HEK293T (cell line): ENCODE data around the gene TMC5.

Source experiments
- CTCF ChIA-PET: fragments of 350-600 bp; formaldehyde crosslinking; extraction: SDS; loops from one replicate; lab custom pipeline; 2021; ENCODE audit warnings: antibody characterized with exemption, inconsistent platforms; lab: Yijun Ruan, JAX
- POLR2A ChIA-PET: fragments of 350-600 bp; formaldehyde crosslinking; extraction: SDS; loops from one replicate; lab custom pipeline; 2020; ENCODE audit warnings: antibody characterized with exemption, inconsistent platforms; lab: Yijun Ruan, JAX
- DNase-seq: peaks from one replicate; pipeline ENCODE4 v3.0.0; 2012; ENCODE audit warnings: mixed read lengths; ENCODE audit errors: extremely low spot score
- ARNT ChIP-seq: fragments of 450-650 bp; IDR thresholded peaks from 2 replicates; pipeline ENCODE4 v1.6.1; 2017; ENCODE audit warnings: mild to moderate bottlenecking
- BHLHE40 ChIP-seq: fragments of 450-650 bp; IDR thresholded peaks from 2 replicates; pipeline ENCODE4 v1.6.1; 2016; ENCODE audit warnings: mild to moderate bottlenecking, moderate library complexity, borderline replicate concordance
- CTBP1 ChIP-seq: fragments of 450-650 bp; IDR thresholded peaks from 2 replicates; pipeline ENCODE4 v1.6.1; 2016; ENCODE audit warnings: borderline replicate concordance
- ELF4 ChIP-seq: fragments of 450-650 bp; IDR thresholded peaks from 2 replicates; pipeline ENCODE4 v1.6.1; 2017; ENCODE audit warnings: antibody characterized with exemption
- FOXA1 ChIP-seq: fragments of 450-650 bp; IDR thresholded peaks from 2 replicates; pipeline ENCODE4 v1.6.1; 2016; ENCODE audit warnings: mild to moderate bottlenecking
- FOXK2 ChIP-seq: fragments of 450-650 bp; IDR thresholded peaks from 2 replicates; pipeline ENCODE4 v1.6.1; 2016; ENCODE audit warnings: mild to moderate bottlenecking
- FOXM1 ChIP-seq: fragments of 450-650 bp; IDR thresholded peaks from 2 replicates; pipeline ENCODE4 v1.6.1; 2017; ENCODE audit warnings: mild to moderate bottlenecking, borderline replicate concordance
- HDGF ChIP-seq: fragments of 450-650 bp; IDR thresholded peaks from 2 replicates; pipeline ENCODE4 v1.6.1; 2017; ENCODE audit warnings: antibody characterized with exemption, borderline replicate concordance
- L3MBTL2 ChIP-seq: fragments of 450-650 bp; conservative IDR thresholded peaks from 2 replicates; pipeline ENCODE4 v1.6.1; 2016; ENCODE audit warnings: mild to moderate bottlenecking
- LEF1 ChIP-seq: fragments of 450-650 bp; IDR thresholded peaks from 2 replicates; pipeline ENCODE4 v1.6.1; 2017; ENCODE audit warnings: mild to moderate bottlenecking, borderline replicate concordance
- NFRKB ChIP-seq: fragments of 450-650 bp; IDR thresholded peaks from 2 replicates; pipeline ENCODE4 v1.6.1; 2016; ENCODE audit warnings: mild to moderate bottlenecking, moderate library complexity
- PKNOX1 ChIP-seq: fragments of 450-650 bp; IDR thresholded peaks from 2 replicates; pipeline ENCODE4 v1.6.1; 2016
- SP1 ChIP-seq: fragments of 450-650 bp; IDR thresholded peaks from 2 replicates; pipeline ENCODE4 v1.6.1; 2017
- SUZ12 ChIP-seq: fragments of 450-650 bp; IDR thresholded peaks from 2 replicates; pipeline ENCODE4 v1.6.1; 2016; ENCODE audit warnings: mild to moderate bottlenecking
- TARDBP ChIP-seq: fragments of 450-650 bp; IDR thresholded peaks from 2 replicates; pipeline ENCODE4 v1.6.1; 2016
- ZNF384 ChIP-seq: fragments of 450-650 bp; IDR thresholded peaks from 2 replicates; pipeline ENCODE4 v1.6.1; 2016

TMC5 gene

GRCh38 chr16:19484096-19484495, 66.4 kb downstream of the TMC5 start:
- CTCF ChIA-PET = no interaction called here

GRCh38 chr16:19485611-19486010, 67.9 kb downstream of the TMC5 start:
- ChIA-PET POLR2A (no interaction called here), CTCF (no interaction called here)
- TF ChIP-seq ELF4 (no peak), NFRKB (no peak)

More at GRCh38 chr16:19484096-19484495, 66.4 kb downstream of the TMC5 start:
- no peak for DNase-seq
- POLR2A ChIA-PET = no interaction called here
- TF ChIP-seq FOXM1 = no peak
- TF ChIP-seq ZNF384 = no peak
- TF ChIP-seq ARNT = no peak
- no peak for TF ChIP-seq FOXA1
- no peak for TF ChIP-seq SP1

GRCh38 chr16:19486051-19486450, 68.4 kb downstream of the TMC5 start:
- TF ChIP-seq FOXA1 = no peak
- no peak for TF ChIP-seq PKNOX1
- TF ChIP-seq ARNT = no peak
- no peak for TF ChIP-seq HDGF
- no peak for TF ChIP-seq SP1
- TF ChIP-seq L3MBTL2 = no peak
- TF ChIP-seq SUZ12 = no peak
- TF ChIP-seq LEF1 = no peak
- POLR2A ChIA-PET = no interaction called here
- CTCF ChIA-PET = no interaction called here
- DNase-seq = no peak

More at GRCh38 chr16:19485611-19486010, 67.9 kb downstream of the TMC5 start:
- DNase-seq = no peak

GRCh38 chr16:19486750-19487325, 69.2 kb downstream of the TMC5 start:
- DNase-seq = no peak
- TF ChIP-seq L3MBTL2 (no peak), BHLHE40 (no peak), FOXM1 (no peak), NFRKB (no peak), CTBP1 (no peak), FOXK2 (no peak), ELF4 (no peak), FOXA1 (no peak), PKNOX1 (no peak), ARNT (no peak), LEF1 (no peak), ZNF384 (no peak)
- CTCF ChIA-PET = no interaction called here
- POLR2A ChIA-PET = no interaction called here

- DNase-seq = no peak
- TF ChIP-seq ZNF384 = no peak
- TF ChIP-seq L3MBTL2 = no peak
- TF ChIP-seq FOXA1 = no peak
- TF ChIP-seq HDGF = no peak
- no peak for TF ChIP-seq CTBP1
- TF ChIP-seq ARNT = no peak
- no peak for TF ChIP-seq TARDBP
- no peak for TF ChIP-seq SUZ12
- no peak for TF ChIP-seq FOXK2
- no peak for TF ChIP-seq ELF4
- TF ChIP-seq BHLHE40 = no peak
- TF ChIP-seq LEF1 = no peak
- no peak for TF ChIP-seq SP1
- no peak for TF ChIP-seq NFRKB
- no peak for TF ChIP-seq FOXM1
- no peak for TF ChIP-seq PKNOX1
- CTCF ChIA-PET = no interaction called here
These were observed 70.5 kb downstream of the TMC5 start for GRCh38 chr16:19488213-19488640.

GRCh38 chr16:19490619-19491018, 72.9 kb downstream of the TMC5 start:
- POLR2A ChIA-PET = no interaction called here
- TF ChIP-seq FOXA1 (no peak), ZNF384 (no peak), LEF1 (no peak), L3MBTL2 (no peak), BHLHE40 (no peak), ARNT (no peak), HDGF (no peak), SP1 (no peak), FOXM1 (no peak), SUZ12 (no peak), FOXK2 (no peak)
- CTCF ChIA-PET = no interaction called here
- DNase-seq = no peak

More at GRCh38 chr16:19488213-19488640, 70.5 kb downstream of the TMC5 start:
- POLR2A ChIA-PET = no interaction called here

GRCh38 chr16:19497176-19497575, 79.5 kb downstream of the TMC5 start:
- DNase-seq = no peak
- no peak for TF ChIP-seq HDGF
- no peak for TF ChIP-seq FOXM1
- TF ChIP-seq SUZ12 = no peak
- TF ChIP-seq CTBP1 = no peak
- TF ChIP-seq ARNT = no peak
- no peak for TF ChIP-seq NFRKB
- TF ChIP-seq ZNF384 = no peak
- TF ChIP-seq TARDBP = no peak
- no peak for TF ChIP-seq FOXK2
- TF ChIP-seq ELF4 = no peak
- no peak for TF ChIP-seq SP1
- TF ChIP-seq PKNOX1 = no peak
- no peak for TF ChIP-seq LEF1
- no peak for TF ChIP-seq BHLHE40
- POLR2A ChIA-PET = no interaction called here
- CTCF ChIA-PET = no interaction called here
